GM19023 (cell line): ENCODE data around the gene ASPN.
"Not testable (repeated sequence)": the region's sequence is repeated elsewhere in the genome, so short reads cannot be mapped to it uniquely, and the experiment has no call there.

Experiments
- ATAC-seq: cut with Tn5 transposase; IDR thresholded peaks from one replicate; pipeline ENCODE4 v1.9.1; 2021; ENCODE audit warnings: mild to moderate bottlenecking, moderate library complexity; ENCODE audit not compliant: unreplicated experiment

ASPN gene

DNA sequence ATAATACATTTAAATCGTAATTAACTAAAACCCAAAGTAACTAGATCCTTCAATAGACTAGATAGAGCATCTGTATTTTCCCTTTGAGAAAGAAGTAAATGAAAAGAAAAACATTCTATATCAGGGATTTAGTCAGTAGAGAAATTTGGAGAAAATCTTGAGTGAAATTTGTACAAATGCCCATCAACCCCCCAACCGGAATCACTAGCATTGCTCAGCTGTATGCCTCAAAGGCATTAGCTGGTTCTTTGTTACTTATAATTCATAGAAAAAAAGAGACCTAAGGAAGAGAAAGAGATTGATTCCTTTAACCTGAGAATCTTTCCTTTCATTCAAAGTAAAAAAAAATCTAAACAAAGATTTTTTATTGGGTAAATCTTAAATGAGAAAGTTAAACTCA lies 58.7 kb downstream of the ASPN start:
- ATAC-seq, result no peak

- no peak for ATAC-seq
These were observed 59.5 kb downstream of the ASPN start for GRCh38 chr9:92422611-92423338.

DNA sequence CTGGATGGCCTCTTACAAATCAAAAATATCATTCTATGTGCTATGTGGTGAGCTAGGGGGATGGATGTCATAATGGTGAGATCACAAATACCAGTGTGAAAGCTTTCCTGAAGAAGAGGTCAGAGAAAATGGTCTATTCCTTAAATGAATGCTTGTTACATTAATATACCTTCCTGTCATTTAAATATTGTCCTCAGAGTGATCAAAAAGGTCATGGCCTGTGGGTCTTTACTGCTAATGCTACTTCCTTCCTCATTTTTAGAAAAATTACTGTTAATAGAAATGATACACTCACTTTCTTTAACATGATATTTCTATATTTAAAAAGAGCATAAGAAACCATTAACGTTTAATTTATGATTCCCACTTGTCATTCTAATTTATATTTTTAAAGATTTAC lies 67.7 kb downstream of the ASPN start:
- ATAC-seq, result no peak

DNA sequence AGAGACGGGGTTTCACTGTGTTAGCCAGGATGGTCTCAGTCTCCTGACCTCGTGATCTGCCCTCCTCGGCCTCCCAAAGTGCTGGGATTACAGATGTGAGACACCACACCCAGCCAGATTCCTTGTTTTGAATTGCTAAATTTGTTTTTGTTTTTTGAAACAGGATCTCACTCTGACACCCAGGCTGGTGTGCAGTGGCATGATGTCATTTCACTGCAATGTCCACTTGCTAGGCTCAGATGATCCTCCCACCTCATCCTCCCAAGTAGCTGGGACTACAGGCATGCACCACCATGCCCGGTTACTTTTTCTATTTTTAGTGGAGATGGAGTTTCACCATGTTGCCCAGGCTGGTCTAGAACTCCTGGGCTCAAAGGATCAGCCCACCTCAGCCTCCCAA lies 71.1 kb downstream of the ASPN start:
- ATAC-seq, result not testable (repeated sequence)

DNA sequence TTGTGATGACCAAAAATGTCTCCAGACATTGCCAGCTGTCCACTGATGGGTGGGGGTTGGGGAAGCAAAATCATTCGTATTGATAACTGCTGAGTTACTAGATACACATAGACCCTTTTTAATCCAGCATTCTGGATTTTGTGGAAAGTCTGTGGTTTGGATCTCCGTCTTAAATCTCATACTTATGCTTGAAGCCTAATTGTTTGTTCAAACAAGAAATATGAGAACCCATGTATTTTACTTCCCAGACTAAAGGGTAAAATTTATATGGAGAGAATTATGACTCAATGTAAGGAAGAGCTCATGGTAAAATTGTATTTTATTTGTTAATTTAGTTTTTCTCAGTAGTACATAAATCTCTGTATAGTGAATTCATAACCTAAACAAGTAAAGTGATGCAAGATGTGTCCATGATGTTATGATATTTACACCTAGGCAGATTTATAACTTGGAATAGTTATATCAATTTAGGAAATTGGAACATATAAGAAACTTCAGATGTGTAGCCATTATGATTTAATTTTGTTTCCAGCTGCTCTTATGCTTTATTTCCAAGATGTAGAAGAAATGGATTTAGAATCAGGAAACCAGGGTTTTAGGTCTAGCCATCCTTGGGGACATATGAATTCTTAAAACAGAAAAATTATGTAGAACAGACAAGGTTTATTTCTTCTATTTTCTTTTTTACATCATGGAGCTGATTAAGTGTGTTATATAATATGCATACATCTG lies 73.4 kb downstream of the ASPN start:
- ATAC-seq, result no peak

- no peak for ATAC-seq
These were observed 74.5 kb downstream of the ASPN start for GRCh38 chr9:92407818-92408217.

GRCh38 chr9:92406477-92406876 lies 75.8 kb downstream of the ASPN start:
- ATAC-seq, result peak; percentile 67
